ENCODE measurements around the gene DGKB.

DNA sequence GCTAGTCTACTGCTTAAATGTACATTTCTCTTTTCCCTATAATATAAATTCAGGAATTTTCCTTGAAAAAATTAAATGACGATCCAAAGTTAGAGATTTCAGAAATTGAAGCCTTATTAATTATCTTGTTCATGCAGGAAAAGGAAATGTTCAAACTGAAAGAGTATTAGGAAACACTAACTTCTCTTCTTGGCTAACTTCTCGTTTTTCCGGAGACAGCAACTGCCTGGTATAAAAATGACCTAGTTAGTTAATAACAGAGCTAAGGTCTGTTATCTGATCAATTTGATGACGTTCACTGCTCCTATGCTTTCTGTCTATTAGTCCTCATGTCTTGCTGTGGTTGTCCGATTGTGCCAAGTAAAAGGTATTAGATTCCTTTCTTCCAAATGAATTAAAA is 212.5 kb downstream of the DGKB start:
- no peak for TF ChIP-seq POLR2A (IDR thresholded peaks at IDR 0.05; ENCODE audit: low read depth, low read length)
- TF ChIP-seq POLR2AphosphoS5 (IDR thresholded peaks at IDR 0.05; ENCODE audit: low read depth, low read length), result no peak
- no peak for TF ChIP-seq PAX5 (IDR thresholded peaks at IDR 0.05; ENCODE audit: insufficient read depth, low read length, severe bottlenecking)
- TF ChIP-seq TAF1 (IDR thresholded peaks at IDR 0.05; ENCODE audit: low read depth, low read length), result no peak
